Activated CD4-positive, alpha-beta T cell treated with anti-CD3 and anti-CD28 coated beads for 36 hours (primary cell): ENCODE results near the gene CCDC33. TPM values are rescaled to one million over a fixed set of nuclear protein-coding genes. Genes with fewer than 3 reads are reported as not detected.

Experiments used
- ATAC-seq: fragments of 200-7000 bp; cut with Tn5 transposase; one replicate; pipeline ENCODE4 v1.10.0; 2021; ENCODE audit warnings: mild to moderate bottlenecking, moderate library complexity
- CTCF ChIA-PET: fragments of 350-600 bp; sonication (Branson Sonifier 250); formaldehyde crosslinking; loops from one replicate; lab custom pipeline; 2021; ENCODE audit warnings: antibody characterized with exemption; lab: Charles Lee
- POLR2A ChIA-PET: fragments of 350-600 bp; sonication (Branson Sonifier 250); formaldehyde crosslinking; loops from one replicate; lab custom pipeline; 2021; ENCODE audit warnings: antibody characterized with exemption, inconsistent platforms; lab: Charles Lee
- DNase-seq: peaks from one replicate; pipeline ENCODE4 v3.0.0-alpha.2; 2020
- H3K27ac Mint-ChIP-seq: one replicate; pipeline ENCODE4 v1.8.0; 2021; ENCODE audit warnings: mixed read lengths
- H3K27me3 Mint-ChIP-seq: one replicate; pipeline ENCODE4 v1.8.0; 2021; ENCODE audit warnings: mixed read lengths
- H3K36me3 Mint-ChIP-seq: one replicate; pipeline ENCODE4 v1.8.0; 2021; ENCODE audit warnings: low read depth, mixed read lengths
- H3K4me1 Mint-ChIP-seq: one replicate; pipeline ENCODE4 v1.8.0; 2021; ENCODE audit warnings: mixed read lengths
- H3K4me3 Mint-ChIP-seq: one replicate; pipeline ENCODE4 v1.8.0; 2021; ENCODE audit warnings: mild to moderate bottlenecking, moderate library complexity, mixed read lengths
- H3K9me3 Mint-ChIP-seq: one replicate; pipeline ENCODE4 v1.8.0; 2021; ENCODE audit warnings: low read depth, mixed read lengths
- intact Hi-C, 2 experiments: fragments of 100-400 bp; cut with DNase I in 1 of 2; cut with micrococcal nuclease in 1 of 2; formaldehyde crosslinking; loops; one replicate each; pipeline versions ENCODE4 v1.14.2 to v1.15.1; 2022 to 2024; cut with DNase I, micrococcal nuclease
- total RNA-seq, 2 experiments: library from RNA; stranded (reverse); gene quantifications; one replicate each; pipeline ENCODE4 v1.2.3, GENCODE V29; 2021

The CCDC33 gene
- total RNA-seq, 2 experiments from 2014 or later: not detected

- no peaks in the 10 kb centered on the region for H3K4me1 Mint-ChIP-seq
- no peaks in the 10 kb centered on the region for H3K36me3 Mint-ChIP-seq
- DNase-seq (no peak), ATAC-seq (no peak)
- no peak overlapping the region for H3K27ac Mint-ChIP-seq
- intact Hi-C loops: no loop called here
- peaks cover 2% of the 10 kb centered on the region for H3K27me3 Mint-ChIP-seq
- no peaks in the 10 kb centered on the region for H3K9me3 Mint-ChIP-seq
- POLR2A ChIA-PET: no interaction called here
- CTCF ChIA-PET: no interaction called here
- no peak overlapping the region for H3K4me3 Mint-ChIP-seq
Observed at GRCh38 chr15:74209997-74210671, 26.0 kb upstream of the CCDC33 start.

GRCh38 chr15:74210729-74211128 is 25.4 kb upstream of the CCDC33 start:
- no peak overlapping the region for H3K27ac Mint-ChIP-seq
- ChIA-PET CTCF (no interaction called here), POLR2A (no interaction called here)
- intact Hi-C loops: no loop called here
- no peaks in the 10 kb centered on the region for H3K36me3 Mint-ChIP-seq
- ATAC-seq (no peak), DNase-seq (no peak)
- no peak overlapping the region for H3K4me3 Mint-ChIP-seq
- H3K9me3 Mint-ChIP-seq: no peaks in the 10 kb centered on the region
- H3K27me3 Mint-ChIP-seq: peaks cover 2% of the 10 kb centered on the region
- no peaks in the 10 kb centered on the region for H3K4me1 Mint-ChIP-seq

GRCh38 chr15:74211656-74212055 is 24.5 kb upstream of the CCDC33 start:
- no peak overlapping the region for H3K4me3 Mint-ChIP-seq
- no peak overlapping the region for H3K27ac Mint-ChIP-seq
- DNase-seq: no peak
- ChIA-PET POLR2A (no interaction called here), CTCF (no interaction called here)
- ATAC-seq: no peak
- peaks cover 2% of the 10 kb centered on the region for H3K27me3 Mint-ChIP-seq
- intact Hi-C loops: no loop called here
- H3K9me3 Mint-ChIP-seq: no peaks in the 10 kb centered on the region
- H3K36me3 Mint-ChIP-seq: no peaks in the 10 kb centered on the region
- no peaks in the 10 kb centered on the region for H3K4me1 Mint-ChIP-seq

GRCh38 chr15:74212494-74212893 is 23.6 kb upstream of the CCDC33 start:
- Mint-ChIP-seq H3K36me3 (no peaks in the 10 kb centered on the region), H3K4me3 (no peak overlapping the region), H3K4me1 (no peaks in the 10 kb centered on the region), H3K27ac (no peak overlapping the region), H3K27me3 (no peaks in the 10 kb centered on the region), H3K9me3 (no peaks in the 10 kb centered on the region)
- ATAC-seq (no peak), DNase-seq (no peak)
- intact Hi-C loops: no loop called here
- ChIA-PET POLR2A (no interaction called here), CTCF (interaction anchor here (1.0 kb wide), 1 partner anchor 87 kb away, joined by 3 read pairs; no protein-coding TSS in a partner anchor)

GRCh38 chr15:74213858-74214284 is 22.3 kb upstream of the CCDC33 start:
- Mint-ChIP-seq H3K4me3 (no peak overlapping the region), H3K27ac (no peak overlapping the region), H3K4me1 (no peaks in the 10 kb centered on the region), H3K27me3 (no peaks in the 10 kb centered on the region), H3K36me3 (no peaks in the 10 kb centered on the region), H3K9me3 (no peaks in the 10 kb centered on the region)
- ChIA-PET POLR2A (no interaction called here), CTCF (no interaction called here)
- intact Hi-C loops: no loop called here
- DNase-seq (no peak), ATAC-seq (no peak)

- H3K27ac Mint-ChIP-seq: no peak overlapping the region
- no peaks in the 10 kb centered on the region for H3K9me3 Mint-ChIP-seq
- CTCF ChIA-PET: interaction anchor here (0.6 to 0.8 kb wide), 2 partner anchors 97 to 181 kb away, joined by 3 to 5 read pairs; no protein-coding TSS in a partner anchor
- POLR2A ChIA-PET: no interaction called here
- ATAC-seq: no peak
- DNase-seq: no peak
- H3K36me3 Mint-ChIP-seq: no peaks in the 10 kb centered on the region
- no peak overlapping the region for H3K4me3 Mint-ChIP-seq
- no peaks in the 10 kb centered on the region for H3K27me3 Mint-ChIP-seq
- intact Hi-C loops: no loop called here
- H3K4me1 Mint-ChIP-seq: no peaks in the 10 kb centered on the region
Observed at GRCh38 chr15:74214324-74215021, 21.7 kb upstream of the CCDC33 start.

- no peaks in the 10 kb centered on the region for H3K4me1 Mint-ChIP-seq
- ATAC-seq (no peak), DNase-seq (no peak)
- H3K9me3 Mint-ChIP-seq: no peaks in the 10 kb centered on the region
- ChIA-PET CTCF (no interaction called here), POLR2A (no interaction called here)
- H3K27me3 Mint-ChIP-seq: no peaks in the 10 kb centered on the region
- H3K27ac Mint-ChIP-seq: no peak overlapping the region
- no peak overlapping the region for H3K4me3 Mint-ChIP-seq
- H3K36me3 Mint-ChIP-seq: no peaks in the 10 kb centered on the region
- intact Hi-C loops: no loop called here
Observed at GRCh38 chr15:74215958-74216357, 20.2 kb upstream of the CCDC33 start.

GRCh38 chr15:74216949-74217348 is 19.2 kb upstream of the CCDC33 start:
- no peaks in the 10 kb centered on the region for H3K9me3 Mint-ChIP-seq
- H3K36me3 Mint-ChIP-seq: no peaks in the 10 kb centered on the region
- no peak overlapping the region for H3K27ac Mint-ChIP-seq
- no peaks in the 10 kb centered on the region for H3K27me3 Mint-ChIP-seq
- CTCF ChIA-PET: interaction anchor here (0.7 kb wide), 1 partner anchor 555 kb away, joined by 3 read pairs; no protein-coding TSS in a partner anchor
- intact Hi-C loops: no loop called here
- DNase-seq: no peak
- POLR2A ChIA-PET: no interaction called here
- no peaks in the 10 kb centered on the region for H3K4me1 Mint-ChIP-seq
- no peak overlapping the region for H3K4me3 Mint-ChIP-seq
- no peak for ATAC-seq

- CTCF ChIA-PET: no interaction called here
- no peak for DNase-seq
- POLR2A ChIA-PET: no interaction called here
Observed at GRCh38 chr15:74217907-74218885, 17.9 kb upstream of the CCDC33 start.

GRCh38 chr15:74220475-74221248 is 15.5 kb upstream of the CCDC33 start:
- ATAC-seq (no peak), DNase-seq (no peak)
- no peaks in the 10 kb centered on the region for H3K9me3 Mint-ChIP-seq
- ChIA-PET POLR2A (no interaction called here), CTCF (interaction anchor here (0.7 to 1.0 kb wide), 3 partner anchors 58 to 923 kb away, joined by 3 to 4 read pairs (median 3); no protein-coding TSS in a partner anchor)
- H3K4me1 Mint-ChIP-seq: peaks cover 6% of the 10 kb centered on the region
- H3K36me3 Mint-ChIP-seq: no peaks in the 10 kb centered on the region
- intact Hi-C loops: no loop called here
- H3K27ac Mint-ChIP-seq: no peak overlapping the region
- H3K4me3 Mint-ChIP-seq: no peak overlapping the region
- H3K27me3 Mint-ChIP-seq: peaks cover 5% of the 10 kb centered on the region

More at GRCh38 chr15:74217907-74218885, 17.9 kb upstream of the CCDC33 start:
- H3K27me3 Mint-ChIP-seq: peaks cover 2% of the 10 kb centered on the region
- intact Hi-C loops: no loop called here
- no peak for ATAC-seq
- no peak overlapping the region for H3K4me3 Mint-ChIP-seq
- H3K4me1 Mint-ChIP-seq: no peaks in the 10 kb centered on the region
- no peaks in the 10 kb centered on the region for H3K9me3 Mint-ChIP-seq
- no peak overlapping the region for H3K27ac Mint-ChIP-seq
- no peaks in the 10 kb centered on the region for H3K36me3 Mint-ChIP-seq
